HG02588 (cell line): ENCODE results near the gene RNF10.
"Not testable (repeated sequence)": the region's sequence is repeated elsewhere in the genome, so short reads cannot be mapped to it uniquely, and the experiment has no call there.

Experiments used
- ATAC-seq: cut with Tn5 transposase; IDR thresholded peaks from one replicate; pipeline ENCODE4 v1.9.1; 2021; ENCODE audit warnings: mild to moderate bottlenecking, moderate library complexity; ENCODE audit not compliant: unreplicated experiment

Gene RNF10

DNA sequence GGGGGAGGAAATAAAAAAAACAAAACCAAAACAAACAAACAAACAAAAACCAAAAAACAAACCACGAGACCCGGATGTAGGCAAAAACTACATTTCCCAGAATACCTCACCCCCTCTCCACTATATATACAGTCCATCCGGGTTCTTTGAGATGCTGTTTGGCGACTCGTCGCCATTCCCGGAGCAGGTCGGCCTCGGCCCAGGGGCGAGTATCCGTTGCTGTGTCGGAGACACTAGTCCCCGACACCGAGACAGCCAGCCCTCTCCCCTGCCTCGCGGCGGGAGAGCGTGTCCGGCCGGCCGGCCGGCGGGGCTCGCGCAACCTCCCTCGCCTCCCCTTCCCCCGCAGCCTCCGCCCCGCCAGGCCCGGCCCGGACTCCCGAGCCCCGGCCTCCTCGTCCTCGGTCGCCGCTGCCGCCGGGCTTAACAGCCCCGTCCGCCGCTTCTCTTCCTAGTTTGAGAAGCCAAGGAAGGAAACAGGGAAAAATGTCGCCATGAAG, at the start of gene RNF10:
Gene RNF10 (plus strand): TSS at position 154 of the 500 bp plus-strand sequence. CDS start 456 bp downstream, outside the sequence.
- peak; percentile 65 for ATAC-seq

DNA sequence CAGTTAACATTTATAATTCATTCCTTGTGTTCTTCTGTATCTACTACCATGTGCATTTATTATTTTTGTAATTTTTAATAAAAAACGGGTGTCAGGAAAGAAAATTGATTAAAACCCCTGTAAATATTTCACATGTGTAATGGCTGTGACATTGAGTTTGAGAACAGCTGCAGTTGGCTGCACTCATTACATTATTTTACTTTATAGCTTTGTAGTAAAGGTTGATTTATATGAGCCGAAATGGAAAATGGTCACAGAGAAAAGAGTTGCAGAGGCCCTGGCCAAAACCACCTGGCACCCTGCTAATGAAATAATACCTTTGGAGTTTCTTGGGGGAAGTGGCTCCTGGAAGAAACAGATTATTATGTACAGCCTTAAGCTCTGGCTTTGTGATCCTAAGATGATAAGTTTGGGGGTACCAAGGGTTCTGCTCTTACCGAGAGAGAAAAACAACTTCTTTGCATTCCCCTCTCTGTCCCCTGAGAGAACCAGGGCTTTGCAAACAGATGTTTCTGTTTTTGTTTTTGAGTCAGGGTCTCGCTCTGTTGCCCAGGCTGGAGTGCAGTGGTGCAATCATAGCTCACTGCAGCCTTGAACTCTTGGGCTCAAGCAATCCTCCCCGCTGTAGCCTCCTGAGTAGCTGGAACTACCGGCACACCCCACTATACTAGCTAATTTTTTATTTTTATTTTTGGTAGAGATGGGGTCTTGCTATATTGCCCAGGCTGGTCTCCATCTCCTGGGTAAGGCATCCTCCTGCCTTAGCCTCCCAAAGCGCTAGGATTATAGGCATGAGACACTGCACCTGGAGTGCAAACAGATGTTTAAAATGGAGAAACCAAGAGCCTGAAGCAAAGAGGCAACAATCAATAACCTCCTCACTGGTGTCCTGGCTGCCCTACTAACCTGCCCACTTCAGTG, 47.9 kb upstream of the RNF10 start:
- ATAC-seq = no peak

DNA sequence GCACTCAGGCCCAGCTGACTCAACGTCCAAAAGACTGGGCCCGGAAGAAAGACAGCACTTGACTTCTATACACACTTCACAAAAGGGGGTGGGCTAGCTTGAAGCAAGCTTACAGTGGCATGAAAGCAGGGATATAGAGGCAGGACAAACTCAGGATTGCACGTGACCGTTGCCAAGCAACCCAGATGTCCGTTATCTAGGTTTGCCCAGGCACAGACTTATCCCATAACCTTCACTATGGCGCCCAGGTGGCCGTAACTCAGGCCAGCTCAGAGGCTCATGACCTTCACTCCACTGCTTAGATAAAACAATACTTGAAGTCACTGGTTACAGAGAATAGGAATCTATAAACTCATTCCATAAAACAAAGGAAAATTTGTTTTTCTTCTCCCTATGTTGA, 46.6 kb upstream of the RNF10 start:
- ATAC-seq = not testable (repeated sequence)

DNA sequence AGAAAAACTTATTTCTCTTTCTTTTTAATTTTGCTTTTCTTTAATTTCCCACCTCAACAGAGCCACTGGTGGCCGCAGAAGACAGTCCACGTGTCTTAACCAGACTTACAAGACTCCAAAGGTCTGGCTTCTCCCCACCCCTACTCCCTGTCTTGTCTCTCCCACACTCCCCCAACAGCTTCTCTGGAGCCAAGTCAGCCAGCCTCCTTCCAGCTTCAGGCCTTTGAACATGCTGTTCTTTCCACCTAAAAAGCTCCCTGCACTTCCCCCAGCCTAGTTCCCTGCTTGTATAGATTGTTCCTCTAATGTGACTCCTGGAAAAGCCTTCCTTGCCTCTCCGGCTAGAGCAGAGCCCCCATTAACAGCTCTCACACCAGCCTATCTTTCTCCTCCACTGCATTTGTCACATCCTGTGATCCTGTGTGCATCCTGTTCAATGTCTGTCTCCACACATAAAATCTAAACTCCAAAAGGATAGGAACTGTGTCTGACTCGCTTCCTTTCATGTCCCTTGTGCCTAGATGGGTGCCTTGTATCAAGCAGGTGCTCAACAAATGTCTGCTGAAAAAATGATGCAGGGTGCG, 46.0 kb upstream of the RNF10 start:
- no peak for ATAC-seq

DNA sequence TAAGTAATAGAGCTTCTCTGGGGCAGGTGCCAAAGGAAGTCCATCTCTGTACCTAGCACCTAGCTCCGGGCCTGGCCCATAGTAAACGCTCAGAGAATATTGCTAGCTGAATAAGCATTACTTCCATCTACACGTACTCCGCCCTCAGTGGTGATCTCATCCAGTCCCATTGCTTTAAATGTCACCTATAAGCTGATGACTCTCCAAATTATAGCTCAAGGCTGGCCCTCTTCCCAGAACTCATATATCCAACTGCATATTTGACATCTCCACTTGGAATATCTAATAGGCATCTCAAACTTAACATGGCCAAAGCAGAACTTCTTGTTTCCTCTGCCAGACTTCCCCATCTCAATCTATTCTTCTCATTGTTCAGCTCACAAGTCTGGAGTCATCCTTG, 45.1 kb upstream of the RNF10 start:
- ATAC-seq = no peak

DNA sequence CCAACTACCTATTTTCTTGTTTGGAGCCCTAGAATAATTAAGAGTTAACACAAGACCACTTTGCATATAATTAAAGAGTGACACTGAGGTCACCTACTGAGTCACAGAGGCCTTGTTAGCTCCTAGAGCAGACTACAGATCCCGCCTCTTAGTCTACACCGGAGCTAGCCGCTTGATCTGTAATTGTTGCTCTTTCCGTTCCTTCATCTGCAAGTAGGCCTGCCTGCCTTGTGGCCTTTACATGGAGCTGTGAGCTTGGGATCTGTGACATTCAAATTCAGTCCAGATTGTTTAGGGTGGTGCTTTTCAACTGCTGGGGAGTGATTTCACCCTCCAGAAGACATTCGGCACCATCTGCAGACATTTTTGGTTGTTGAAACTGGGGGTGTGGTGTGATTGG, 43.8 kb upstream of the RNF10 start:
- ATAC-seq = no peak

DNA sequence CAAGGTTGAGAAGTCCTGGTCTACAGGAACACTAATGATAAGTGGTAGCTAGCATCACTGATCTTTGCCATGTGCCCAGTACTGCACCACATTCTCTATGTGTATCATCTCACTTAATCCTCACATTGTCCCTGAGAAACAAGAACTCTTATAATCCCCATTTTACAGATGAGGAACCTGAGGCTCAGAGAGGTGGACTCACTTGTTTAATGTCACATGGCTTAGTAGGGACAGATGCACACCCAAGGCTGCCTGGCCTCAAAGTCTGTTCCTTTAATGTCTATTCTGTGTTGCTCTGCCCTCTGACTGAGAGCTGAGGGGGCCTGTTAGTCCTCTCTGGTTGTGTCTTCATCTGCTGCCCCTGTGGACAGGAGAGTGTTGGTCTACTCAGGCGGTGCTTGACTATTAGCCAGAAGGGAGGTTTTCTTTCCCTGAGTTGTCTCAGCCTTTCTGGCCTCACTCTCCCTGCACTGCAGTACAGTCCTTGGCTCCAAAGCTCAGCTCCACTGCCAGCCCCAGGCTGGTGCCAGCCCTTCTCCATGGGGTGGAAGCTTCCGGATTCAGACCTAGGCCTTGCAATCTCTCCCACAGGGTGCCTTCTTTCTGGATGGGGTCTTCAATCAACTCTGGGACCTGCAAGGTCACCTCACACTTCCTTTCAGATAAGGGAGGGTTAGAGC, 43.2 kb upstream of the RNF10 start:
- ATAC-seq = no peak

DNA sequence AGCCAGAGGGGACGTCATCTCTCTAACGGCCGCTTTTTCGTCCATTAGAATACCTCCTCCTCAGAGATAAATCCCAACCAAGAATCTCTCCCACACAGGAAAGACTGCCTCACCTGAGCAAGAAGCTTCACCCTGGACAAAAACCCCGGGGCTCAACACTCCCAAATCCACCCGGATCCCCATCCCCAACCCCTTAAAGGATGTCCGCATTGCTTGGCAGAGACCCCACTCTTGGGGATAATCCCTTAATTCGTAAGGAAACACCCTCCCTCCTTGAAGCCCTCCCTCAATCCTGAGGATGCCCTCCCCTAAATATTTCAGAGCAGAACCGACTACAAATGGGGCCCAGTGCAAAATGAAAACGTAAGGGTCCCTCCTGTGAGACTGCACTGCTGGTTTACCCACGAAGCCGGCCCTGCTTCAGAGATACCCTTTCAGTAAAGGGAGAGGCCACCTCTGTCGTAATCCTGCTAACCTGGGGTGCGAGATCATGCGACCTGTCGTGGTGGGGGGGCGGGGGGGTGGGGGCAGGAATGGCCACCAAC, 38.9 kb upstream of the RNF10 start:
- ATAC-seq = peak; percentile 2

DNA sequence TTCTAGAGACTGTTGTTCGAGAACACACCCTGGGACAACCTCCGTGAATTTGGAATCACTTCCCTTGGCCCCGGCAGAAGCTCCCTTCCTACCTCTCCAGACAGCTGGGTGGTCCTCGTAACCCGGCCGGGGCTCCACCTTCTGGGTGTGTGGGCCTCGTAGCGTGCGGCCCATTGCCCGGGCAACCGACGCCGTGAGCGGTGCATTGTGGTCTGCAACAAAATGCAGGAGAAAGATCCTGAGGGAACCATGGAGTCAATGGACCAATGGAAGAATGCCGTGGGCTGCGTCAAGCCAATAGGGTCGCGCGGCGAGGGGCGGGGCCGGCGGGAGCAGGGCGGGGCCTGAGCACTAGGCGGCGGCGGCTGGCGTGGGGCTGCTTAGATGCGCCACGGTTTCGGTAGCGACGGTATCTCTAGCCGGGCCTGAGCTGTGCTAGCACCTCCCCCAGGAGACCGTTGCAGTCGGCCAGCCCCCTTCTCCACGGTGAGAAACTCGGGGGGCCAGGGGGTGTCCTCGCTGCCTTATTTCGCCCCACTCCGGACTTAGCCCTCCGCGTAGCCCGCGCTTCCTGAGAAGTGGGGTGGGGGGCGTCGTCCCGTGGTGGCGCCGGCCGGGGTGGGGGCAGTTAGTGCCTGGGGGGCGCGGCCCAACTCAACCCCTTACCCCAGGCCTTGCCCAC, 38.3 kb upstream of the RNF10 start, which contains the start of gene DYNLL1:
Gene DYNLL1 (plus strand): TSS at position 383 of the 682 bp plus-strand sequence. CDS start 309 bp downstream, outside the sequence.
- ATAC-seq = peak; percentile 95

DNA sequence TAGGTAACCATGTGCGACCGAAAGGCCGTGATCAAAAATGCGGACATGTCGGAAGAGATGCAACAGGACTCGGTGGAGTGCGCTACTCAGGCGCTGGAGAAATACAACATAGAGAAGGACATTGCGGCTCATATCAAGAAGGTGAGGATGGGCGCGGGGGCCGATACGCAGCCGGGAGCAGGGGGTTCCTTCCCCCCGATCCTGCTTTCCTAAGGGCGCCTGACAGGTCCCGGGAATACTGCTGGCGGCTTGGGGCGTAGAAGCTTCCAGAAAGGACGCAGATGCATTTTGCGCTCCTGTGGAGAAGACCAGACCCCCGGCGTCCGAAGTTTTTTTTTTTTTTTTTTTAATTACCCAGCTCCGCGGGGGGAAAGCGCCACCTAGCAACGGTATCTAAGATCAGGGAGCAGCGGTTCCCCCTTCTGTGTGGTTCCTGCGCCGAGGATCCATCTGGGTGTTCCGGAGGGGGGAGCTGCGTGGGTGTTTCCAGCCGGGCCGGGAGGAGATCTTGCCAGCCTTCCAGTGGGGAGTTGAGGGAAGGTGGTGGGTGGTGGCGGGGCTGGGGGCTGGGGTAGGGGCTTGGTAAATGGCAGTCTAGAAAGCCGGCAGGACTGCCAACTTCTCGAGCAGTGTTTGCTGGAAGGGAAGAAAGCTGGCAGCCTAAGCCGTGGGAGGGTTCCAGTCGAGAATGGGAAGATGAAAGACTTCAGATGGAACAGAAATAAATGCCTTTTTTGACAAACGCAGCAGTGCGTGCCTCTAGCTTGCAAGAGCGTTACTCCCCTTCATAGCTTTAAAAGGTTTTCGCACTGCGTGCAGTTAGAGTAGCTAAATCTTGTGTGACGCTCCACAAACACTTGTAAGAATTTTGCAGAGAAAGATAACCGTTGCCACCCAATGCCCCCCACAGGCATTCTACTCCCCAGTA, 37.5 kb upstream of the RNF10 start:
- ATAC-seq = peak; percentile 7

DNA sequence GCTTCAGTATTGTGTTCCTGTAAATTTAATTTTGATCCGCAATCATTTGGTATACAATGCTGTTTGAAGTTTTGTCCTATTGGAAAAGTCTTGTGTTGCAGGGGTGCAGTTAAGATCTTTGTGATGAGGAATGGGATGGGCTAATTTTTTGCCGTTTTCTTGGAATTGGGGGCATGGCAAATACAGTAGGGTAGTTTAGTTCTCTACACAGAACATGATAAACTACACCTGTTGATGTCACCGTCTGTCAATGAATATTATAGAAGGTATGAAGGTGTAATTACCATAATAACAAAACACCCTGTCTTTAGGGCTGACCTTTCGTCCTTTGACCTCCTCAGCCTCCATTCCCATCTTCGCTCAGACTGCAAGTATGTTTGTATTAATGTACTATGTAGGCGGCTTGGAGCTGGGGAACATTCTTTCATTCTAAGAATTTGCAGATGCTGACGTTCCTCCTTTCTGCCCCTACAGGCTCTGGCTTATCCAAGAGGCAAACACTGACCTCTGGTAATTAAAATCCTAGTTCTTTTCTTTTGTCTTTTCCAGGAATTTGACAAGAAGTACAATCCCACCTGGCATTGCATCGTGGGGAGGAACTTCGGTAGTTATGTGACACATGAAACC, 36.5 kb upstream of the RNF10 start:
- ATAC-seq = no peak

DNA sequence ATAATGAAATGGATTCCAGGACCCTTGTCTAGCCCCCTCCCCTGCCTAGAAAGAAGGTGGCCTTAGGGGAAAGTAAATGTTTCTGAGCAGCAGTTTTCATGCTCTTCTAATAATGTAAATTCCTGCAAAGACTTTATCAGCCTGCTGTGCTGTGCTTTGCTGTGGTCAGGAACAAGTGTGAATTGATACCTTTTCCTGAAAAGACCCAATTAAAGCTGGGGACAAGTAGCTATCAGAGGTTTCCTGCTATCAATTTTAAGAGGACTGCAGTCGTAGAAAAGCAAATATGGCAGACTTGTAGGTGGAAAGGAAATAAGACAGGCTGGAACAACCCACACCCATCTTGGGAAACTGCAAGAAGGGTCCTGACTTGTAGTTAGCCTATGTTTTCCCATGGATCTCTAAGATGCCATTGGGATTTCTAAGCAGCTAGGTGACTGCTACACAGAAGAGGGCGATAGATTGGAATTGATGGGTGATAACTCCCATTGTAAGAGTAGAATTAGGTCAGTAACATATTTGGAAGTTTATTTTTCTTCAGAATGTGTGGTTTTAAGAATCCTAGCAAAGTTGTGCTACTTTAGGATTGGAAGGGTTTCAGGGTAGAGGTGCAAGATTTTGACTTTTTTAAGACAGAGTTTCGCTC, 35.2 kb upstream of the RNF10 start:
- ATAC-seq = no peak

DNA sequence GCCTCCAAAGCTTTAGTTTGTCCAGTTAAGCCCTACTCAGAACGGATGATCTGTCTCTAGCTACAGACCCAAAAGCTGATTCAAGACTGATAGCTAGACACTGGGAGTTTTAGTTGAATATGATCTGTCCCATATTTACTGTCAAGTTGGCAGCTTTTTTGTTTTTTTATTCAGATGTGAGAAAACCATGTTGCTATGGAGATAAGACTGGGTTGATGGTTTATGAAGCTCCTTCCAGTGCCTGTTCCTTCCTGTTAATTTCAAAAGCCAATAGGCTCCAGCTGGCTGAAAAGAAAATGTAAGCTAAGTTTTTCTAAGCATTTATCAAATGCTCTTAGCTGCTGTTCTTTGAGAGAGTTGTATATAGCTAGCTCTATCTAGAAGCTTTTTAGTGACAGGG, 33.6 kb upstream of the RNF10 start:
- no peak for ATAC-seq

DNA sequence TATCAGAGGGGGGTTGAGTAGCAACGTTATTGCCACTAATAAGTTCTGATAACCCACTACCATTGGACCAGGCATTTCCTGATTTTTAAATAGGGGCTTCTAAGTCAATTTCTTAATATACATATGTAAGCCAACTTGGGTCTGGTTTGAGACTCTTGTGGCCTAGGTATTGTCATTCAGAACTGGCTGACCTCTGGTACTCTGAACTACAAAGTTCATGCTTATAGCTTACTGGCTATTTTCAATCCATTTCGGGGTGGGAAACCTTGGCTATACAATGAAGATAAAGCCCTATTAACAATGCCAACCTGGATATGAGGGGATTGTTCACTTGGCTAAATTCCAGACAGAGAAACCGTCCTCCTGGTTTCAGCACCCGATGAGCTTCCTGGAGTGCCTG, 29.6 kb upstream of the RNF10 start:
- ATAC-seq = no peak

DNA sequence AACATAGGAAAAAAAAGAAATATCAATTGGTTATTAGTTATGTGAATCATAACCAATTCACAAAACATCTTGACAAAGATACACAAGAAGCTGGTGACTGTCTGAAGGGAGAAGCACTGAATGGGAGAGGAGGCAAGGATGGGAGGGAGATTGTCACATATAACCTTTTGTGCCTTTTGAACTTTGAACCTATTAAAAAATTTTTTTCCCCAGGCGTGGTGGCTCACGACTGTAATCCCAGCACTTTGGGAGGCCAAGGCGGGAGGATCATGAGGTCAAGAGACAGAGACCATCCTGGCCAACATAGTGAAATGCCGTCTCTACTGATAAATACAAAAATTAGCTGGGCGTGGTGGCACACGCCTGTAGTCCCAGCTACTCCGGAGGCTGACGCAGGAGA, 25.6 kb upstream of the RNF10 start:
- no peak for ATAC-seq

DNA sequence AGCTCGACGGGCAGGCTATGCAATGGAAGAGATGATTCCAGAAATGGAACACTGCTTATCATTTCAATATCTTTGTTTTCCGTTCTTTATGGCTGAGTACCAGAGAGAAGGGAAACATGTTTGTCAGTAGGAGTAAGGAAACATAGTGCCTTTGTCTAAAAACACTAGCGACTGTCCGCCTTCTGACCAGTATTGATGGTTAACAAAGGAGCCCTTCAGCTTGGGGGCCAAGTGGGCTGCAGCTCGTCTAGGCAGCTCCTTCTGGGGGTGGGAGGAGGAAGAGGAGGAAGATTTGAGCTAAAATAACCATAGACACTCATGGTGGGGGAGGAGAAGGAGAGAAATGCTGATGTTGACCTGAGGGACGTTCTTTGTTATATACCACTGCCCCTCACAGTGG, 20.2 kb upstream of the RNF10 start:
- no peak for ATAC-seq

DNA sequence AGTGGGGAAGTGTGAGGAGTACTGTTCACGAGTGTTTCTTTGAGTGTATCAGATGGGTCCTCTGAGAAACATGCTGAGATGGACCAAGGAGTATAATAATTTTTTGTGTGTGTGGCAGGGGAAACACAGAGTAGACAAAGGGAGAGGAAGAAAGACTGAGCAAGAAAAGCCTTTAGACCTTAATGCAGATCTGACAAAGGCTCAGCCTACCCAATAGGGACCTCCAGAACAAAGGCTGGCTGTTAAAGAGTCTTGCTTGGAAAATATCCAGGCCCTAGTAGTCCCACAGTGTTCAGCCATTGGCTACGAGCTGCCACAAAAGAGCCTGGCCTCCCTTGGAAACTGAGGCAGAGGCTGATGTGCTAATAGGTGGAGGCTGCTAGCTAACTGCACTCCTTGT, 18.7 kb upstream of the RNF10 start:
- ATAC-seq = no peak

DNA sequence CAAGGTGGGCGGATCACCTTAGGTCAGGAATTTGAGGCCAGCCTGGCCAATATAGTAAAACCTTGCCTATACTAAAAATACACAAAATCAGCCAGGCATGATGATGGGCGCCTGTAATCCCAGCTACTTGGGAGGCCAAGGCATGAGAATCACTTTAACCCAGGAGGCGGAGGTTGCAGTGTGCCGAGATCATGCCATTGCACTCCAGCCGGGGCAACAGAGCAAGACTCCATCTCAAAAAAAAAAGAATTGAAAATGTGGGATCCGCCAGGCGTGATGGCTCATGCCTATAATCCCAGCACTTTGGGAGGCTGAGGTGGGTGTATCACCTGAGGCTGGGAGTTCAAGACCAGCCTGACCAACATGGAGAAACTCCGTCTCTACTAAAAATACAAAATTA, 14.8 kb upstream of the RNF10 start:
- ATAC-seq = not testable (repeated sequence)

DNA sequence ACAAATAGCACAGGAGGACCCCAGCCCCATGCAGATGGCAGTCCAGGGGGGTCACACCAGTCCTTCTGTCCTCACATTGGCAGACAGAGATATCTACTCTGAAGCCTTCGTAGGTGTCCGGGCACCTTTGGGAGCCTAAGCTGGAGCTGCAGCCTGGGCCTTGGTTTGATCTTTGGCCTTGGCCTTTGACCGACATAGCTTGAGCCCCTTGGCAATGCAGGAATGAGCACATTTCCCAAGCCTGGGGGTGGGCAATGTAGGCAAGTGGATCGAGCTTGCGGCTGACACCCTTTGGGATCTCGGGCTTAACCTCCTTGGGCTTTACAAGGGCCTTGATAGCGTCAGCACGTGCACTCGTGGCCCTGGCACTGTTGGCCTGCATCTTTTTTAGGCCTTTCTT, 11.6 kb upstream of the RNF10 start:
- ATAC-seq = no peak
